Brain microvascular endothelial cell (primary cell): ENCODE data around the gene PDCD7.

Source experiments
- DNase-seq: peaks from one replicate; pipeline ENCODE4 v3.0.0-alpha.2; 2020
- H3K27ac ChIP-seq: fragments of 250-450 bp; sonication (Bioruptor Pico); 2 replicates; pipeline ENCODE4 v1.5.1; 2020; ENCODE audit warnings: mild to moderate bottlenecking, moderate library complexity
- H3K27me3 ChIP-seq: fragments of 250-450 bp; sonication (Bioruptor Pico); replicated peaks from 2 replicates; pipeline ENCODE4 v1.5.1; 2020; ENCODE audit warnings: mild to moderate bottlenecking
- H3K36me3 ChIP-seq: fragments of 250-450 bp; sonication (Bioruptor Pico); replicated peaks from 2 replicates; pipeline ENCODE4 v1.5.1; 2020; ENCODE audit warnings: mild to moderate bottlenecking
- H3K4me3 ChIP-seq: 2 replicates; pipeline ENCODE4 v1.5.1; 2011; ENCODE audit warnings: low read depth, mild to moderate bottlenecking, control low read depth, low read length, moderate library complexity
- CTCF ChIP-seq: IDR thresholded peaks from 2 replicates; pipeline ENCODE4 v1.5.1; 2011; ENCODE audit warnings: low read depth, mild to moderate bottlenecking, moderate library complexity, low read length, control low read depth, inconsistent platforms; ENCODE audit errors: missing control alignments
- in situ Hi-C: cut with HindIII; loops from 2 replicates; pipeline ENCODE4 v1.10.0; 2017; ENCODE audit warnings: low sequenced_read_pairs, low pct_ligation_motif_present

The PDCD7 gene

GRCh38 chr15:65071381-65071811, 62.2 kb downstream of the PDCD7 start:
- in situ Hi-C loops: no loop called here
- no peak for TF ChIP-seq CTCF
- Histone ChIP-seq H3K27ac (no peak overlapping the region), H3K27me3 (peaks cover 12% of the 10 kb centered on the region), H3K36me3 (no peaks in the 10 kb centered on the region), H3K4me3 (no peak overlapping the region)
- no peak for DNase-seq

- H3K27me3 ChIP-seq: peaks cover 15% of the 10 kb centered on the region
- TF ChIP-seq CTCF: no peak
- no peak for DNase-seq
- no peak overlapping the region for H3K27ac ChIP-seq
- H3K4me3 ChIP-seq: no peak overlapping the region
- H3K36me3 ChIP-seq: no peaks in the 10 kb centered on the region
- in situ Hi-C loops: no loop called here
Measured at GRCh38 chr15:65069779-65070546, 63.6 kb downstream of the PDCD7 start.

DNA sequence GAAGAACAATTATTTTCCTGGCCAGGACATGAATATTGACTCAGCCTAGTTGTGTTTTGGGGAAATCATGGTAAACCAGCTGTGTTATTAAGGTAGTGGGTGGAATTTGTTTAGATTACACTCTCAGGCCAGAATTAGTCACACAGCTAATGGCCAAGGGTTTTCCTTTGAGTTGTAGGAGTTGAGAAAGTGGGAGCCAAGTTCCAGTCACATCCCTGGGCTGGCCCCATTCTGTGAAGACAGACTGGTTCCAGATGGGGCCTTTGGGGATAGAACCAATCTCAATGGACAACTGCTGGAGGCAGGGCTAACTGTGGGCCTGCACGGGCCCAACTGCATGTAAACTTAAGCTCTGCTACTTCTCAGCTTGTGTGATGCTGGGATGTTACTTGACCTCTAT, 64.4 kb downstream of the PDCD7 start:
- H3K4me3 ChIP-seq: no peak overlapping the region
- H3K27me3 ChIP-seq: peaks cover 17% of the 10 kb centered on the region
- peak; percentile 20 for DNase-seq
- no peak for TF ChIP-seq CTCF
- no peaks in the 10 kb centered on the region for H3K36me3 ChIP-seq
- in situ Hi-C loops: no loop called here
- H3K27ac ChIP-seq: no peak overlapping the region

DNA sequence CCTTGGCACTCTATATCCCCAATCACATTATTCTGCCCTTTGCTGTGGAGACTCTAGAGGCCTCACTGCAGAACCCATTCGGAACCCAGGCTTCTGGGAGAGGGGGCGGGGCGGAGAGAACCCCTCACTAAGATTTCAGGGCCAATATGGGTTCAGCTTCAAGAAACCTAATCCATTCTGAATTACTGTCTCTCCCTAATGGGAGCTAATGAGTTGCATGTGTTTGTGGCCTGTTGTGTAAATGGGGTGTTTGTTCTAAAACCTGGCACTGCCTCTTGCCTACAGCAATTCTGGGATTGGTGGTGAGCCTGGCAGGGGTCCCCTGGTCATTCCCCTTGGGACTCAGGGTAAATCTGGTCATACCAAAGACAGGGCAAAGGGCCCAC, 65.2 kb downstream of the PDCD7 start:
- TF ChIP-seq CTCF: no peak
- no peak overlapping the region for H3K27ac ChIP-seq
- peaks cover 17% of the 10 kb centered on the region for H3K27me3 ChIP-seq
- DNase-seq: no peak
- no peaks in the 10 kb centered on the region for H3K36me3 ChIP-seq
- in situ Hi-C loops: no loop called here
- H3K4me3 ChIP-seq: no peak overlapping the region

DNA sequence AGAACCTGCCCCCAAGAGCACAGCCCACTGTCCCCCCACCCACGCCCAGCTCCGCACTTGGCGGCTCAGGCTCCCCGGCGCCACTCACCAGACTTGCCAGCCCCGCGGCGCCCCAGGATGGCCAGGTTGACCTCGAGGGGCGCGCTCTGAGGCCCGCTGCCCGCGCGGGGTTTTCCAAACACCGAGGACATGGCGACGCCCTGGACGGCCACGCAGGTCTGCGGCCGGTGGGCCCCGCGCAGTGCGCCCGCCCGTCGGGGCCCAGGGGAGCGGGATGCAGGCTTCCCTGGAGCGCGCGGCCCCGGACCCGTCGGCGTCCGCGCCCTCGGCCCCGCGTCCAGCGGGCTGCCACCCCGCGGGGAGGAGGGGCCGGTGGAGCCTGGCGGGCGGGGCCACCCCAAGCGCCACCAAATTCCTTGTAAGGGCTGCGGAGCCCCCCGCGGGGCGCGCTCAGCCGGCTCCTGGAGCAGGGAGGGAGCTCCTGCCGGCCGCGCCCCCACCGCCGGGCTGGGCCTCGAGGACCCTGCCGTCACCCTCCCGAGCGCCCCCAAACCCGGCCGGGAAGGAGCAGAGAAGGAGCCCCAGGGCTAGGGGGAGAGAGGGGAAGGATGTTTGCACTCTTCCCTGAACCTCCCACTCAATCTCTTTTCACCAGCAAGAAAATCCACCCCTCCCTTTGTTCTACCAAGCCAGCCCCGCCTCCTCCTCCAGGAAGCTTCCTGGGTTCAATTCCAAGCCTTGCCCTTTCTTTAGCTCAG, 65.8 kb downstream of the PDCD7 start, which contains the start of gene RASL12:
Gene RASL12, minus strand, starts transcription at position 347 of the 758 bp plus-strand sequence. Its CDS starts 156 bp downstream, at position 191.
- TF ChIP-seq CTCF: no peak
- H3K27me3 ChIP-seq: peaks cover 17% of the 10 kb centered on the region
- H3K4me3 ChIP-seq: no peak within 1 kb of the TSS
- in situ Hi-C loops: no loop called here
- H3K27ac ChIP-seq: no peak within 1 kb of the TSS
- no peak for DNase-seq
- no peaks in the 10 kb centered on the region for H3K36me3 ChIP-seq
